PFSK-1 (cell line): ENCODE results near the gene DNAH9.

Experiments used
- FOXP2 ChIP-seq: optimal IDR thresholded peaks from 2 replicates; pipeline ENCODE3; 2011; ENCODE audit warnings: borderline replicate concordance, control low read depth, inconsistent platforms; ENCODE audit not compliant: insufficient read depth; ENCODE audit errors: extremely low read length, extremely low read depth
- POLR2AphosphoS5 ChIP-seq: IDR thresholded peaks from 2 replicates; pipeline ENCODE4 v1.6.1; 2012; ENCODE audit warnings: low read depth, mild to moderate bottlenecking, control low read depth, low read length, moderate library complexity
- REST ChIP-seq, 2 experiments: IDR thresholded peaks; 2 replicates each; pipeline versions ENCODE4 v1.6.1 to v1.8.0; 2011 to 2012; ENCODE audit warnings: low read depth in 2 of 2, low read length in 2 of 2, control low read depth in 1 of 2, inconsistent platforms in 1 of 2, mild to moderate bottlenecking in 1 of 2, moderate library complexity in 1 of 2; ENCODE audit not compliant: insufficient read depth in 1 of 2
- SIN3A ChIP-seq: IDR thresholded peaks from 2 replicates; pipeline ENCODE4 v1.6.1; 2012; ENCODE audit warnings: mild to moderate bottlenecking, low read length, moderate library complexity, borderline replicate concordance; ENCODE audit not compliant: insufficient read depth
- TAF1 ChIP-seq: IDR thresholded peaks from 2 replicates; pipeline ENCODE4 v1.6.1; 2012; ENCODE audit warnings: low read length, control low read depth, borderline replicate concordance; ENCODE audit not compliant: insufficient read depth

DNA sequence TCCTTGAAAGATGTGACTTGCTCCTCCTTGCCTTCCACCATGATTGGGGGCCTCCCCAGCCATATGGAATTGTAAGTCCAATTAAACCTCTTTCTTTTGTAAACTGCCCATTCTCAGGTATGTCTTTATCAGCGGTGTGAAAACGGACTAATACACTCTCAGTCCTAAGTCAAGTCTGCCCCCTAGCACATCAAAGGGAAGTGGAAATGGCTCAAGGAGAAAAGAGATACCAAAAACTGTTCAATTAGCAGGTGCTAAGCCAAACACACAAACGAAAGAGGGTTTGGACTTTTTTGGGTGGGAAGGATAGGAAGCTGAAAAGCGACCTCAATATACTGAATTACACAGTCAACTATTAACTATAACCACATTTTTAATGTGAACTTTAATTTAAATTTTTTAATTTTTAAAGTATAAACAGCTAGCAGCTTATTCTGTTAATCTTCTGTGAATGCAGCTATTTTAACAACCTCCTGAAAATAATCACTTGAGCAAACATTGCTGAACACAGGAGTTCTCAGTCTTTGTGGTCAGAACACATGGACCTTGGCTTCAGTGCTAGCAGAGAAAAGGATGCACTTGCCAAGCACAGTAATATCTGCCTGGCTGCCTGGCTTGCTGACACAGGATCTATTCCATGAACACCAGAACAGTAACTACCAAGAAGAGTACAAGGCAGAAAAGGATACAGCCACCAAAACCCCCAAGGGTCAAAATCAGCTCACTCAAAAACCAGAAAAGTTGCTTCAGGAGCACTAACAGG lies 388.1 kb downstream of the DNAH9 start:
- TF ChIP-seq SIN3A (no peak), POLR2AphosphoS5 (no peak), REST (IDR thresholded peaks at IDR 0.05; ENCODE audit: insufficient read depth in 1 of 2, low read depth in 2 of 2, low read length in 2 of 2) (no peak), TAF1 (no peak), FOXP2 (no peak)
